Colon (tissue), 2 donors: Measurements from ENCODE around the gene OGFR.

Source experiments
- FAIRE-seq: peaks from 2 replicates; lab custom pipeline; 2012; peaks lifted over from hg19 to GRCh38; lab: Jason Lieb, UNC
- donor health status: control.
- donor health status: control.

Gene OGFR

GRCh38 chr20:62861726-62862336 lies 57.2 kb downstream of the OGFR start, which contains the start of gene TCFL5:
TCFL5 (minus strand) TSS chr20:62861822; CDS start chr20:62861670, 152 bp downstream.
- no peak for FAIRE-seq
